ENCODE results near the gene TBC1D1. TPM values are rescaled to one million over a fixed set of nuclear protein-coding genes. Genes with fewer than 3 reads are reported as not detected.

Gene TBC1D1
- total and polyA plus RNA-seq, 2 of the 8 experiments (the other 6 are each of a cell fraction or from before 2014, with no cell fraction given): 96.9 to 162 TPM

DNA sequence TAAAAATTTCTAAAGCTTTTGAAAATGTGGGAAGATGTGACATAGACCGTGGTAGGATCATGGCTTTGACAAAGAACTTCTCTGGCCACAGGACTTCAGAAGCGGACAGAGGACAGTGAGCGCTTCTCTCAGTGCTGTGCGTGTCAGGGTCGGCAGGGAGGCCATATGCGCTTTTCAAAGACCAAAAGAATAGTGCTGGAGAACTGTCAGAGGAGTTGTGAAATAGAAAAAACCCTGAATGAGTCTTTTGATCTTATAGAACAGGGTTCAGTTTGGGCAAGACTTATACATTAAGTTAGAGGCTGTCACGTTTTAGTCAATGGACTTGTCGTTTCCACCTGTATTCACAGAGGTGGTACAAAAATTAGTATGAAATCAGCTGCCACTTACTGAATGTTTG is 146.7 kb downstream of the TBC1D1 start:
- Histone ChIP-seq H4K5ac (ENCODE audit: insufficient read length, low read depth, low read length) (no peak overlapping the region), H3K79me1 (ENCODE audit: low read depth, low read length) (no peaks in the 10 kb centered on the region), H3K9ac (replicated peaks in 1 of 4; ENCODE audit: extremely low read depth in 1 of 4, low read depth in 3 of 4, low read length in 3 of 4) (no peak overlapping the region), H2BK15ac (ENCODE audit: low read length) (no peak overlapping the region), H2BK120ac (replicated peaks; ENCODE audit: low read depth, low read length) (no peak overlapping the region), H4K8ac (ENCODE audit: extremely low read depth, insufficient read depth, low read length) (no peak overlapping the region), H3K9me3 (ENCODE audit: insufficient read depth in 2 of 2, low read depth in 1 of 2, low read length in 1 of 2) (no peaks in the 10 kb centered on the region), H3K23me2 (ENCODE audit: low read depth, low read length) (no peaks in the 10 kb centered on the region), H2AK5ac (ENCODE audit: low read depth, low read length) (no peak overlapping the region), H2AFZ (ENCODE audit: low read length) (no peak overlapping the region), H4K20me1 (replicated peaks in 1 of 2; ENCODE audit: control insufficient read depth in 1 of 2, insufficient read depth in 2 of 2, low read length in 2 of 2) (no peaks in the 10 kb centered on the region), H3K36me3 (ENCODE audit: control insufficient read depth in 2 of 4, insufficient read depth in 4 of 4, low read length in 3 of 4) (peaks cover 3 to 14% (median 9%) of the 10 kb centered on the region in 4 experiments; a peak in 7 of 8 replicates), H3K27ac (ENCODE audit: low read depth, low read length) (no peak overlapping the region), H3K4me2 (ENCODE audit: insufficient read depth in 1 of 2, low read depth in 2 of 2, low read length in 2 of 2) (no peak overlapping the region), H2BK12ac (ENCODE audit: low read depth, low read length) (no peak overlapping the region), H3K4me1 (replicated peaks in 1 of 4; ENCODE audit: control insufficient read depth in 3 of 4, insufficient read depth in 4 of 4, low read length in 3 of 4) (no peaks in the 10 kb centered on the region), H4K91ac (replicated peaks; ENCODE audit: insufficient read length, low read length) (no peak overlapping the region), H3K56ac (replicated peaks; ENCODE audit: insufficient read length, low read depth, low read length) (no peak overlapping the region), H3K4me3 (ENCODE audit: extremely low read depth in 1 of 4, insufficient read depth in 2 of 4, low read depth in 3 of 4, low read length in 4 of 4) (no peak overlapping the region), H3K4ac (replicated peaks; ENCODE audit: insufficient read length, low read depth, low read length) (no peak overlapping the region), H2BK20ac (ENCODE audit: low read length) (no peak overlapping the region), H3K18ac (ENCODE audit: extremely low read depth, low read length) (no peak overlapping the region), H2BK5ac (ENCODE audit: low read depth, low read length) (no peak overlapping the region), H3K14ac (ENCODE audit: insufficient read length) (no peak overlapping the region), H3K23ac (ENCODE audit: insufficient read length) (no peak overlapping the region), H3K27me3 (replicated peaks in 1 of 4; ENCODE audit: control insufficient read depth in 3 of 4, extremely low read depth in 1 of 4, insufficient read depth in 3 of 4, low read length in 3 of 4) (no peaks in the 10 kb centered on the region), H3K79me2 (ENCODE audit: control insufficient read depth in 1 of 2, insufficient read depth in 2 of 2, low read length in 2 of 2) (no peaks in the 10 kb centered on the region)
- FAIRE-seq (no peak), DNase-seq (ENCODE audit: low read depth in 1 of 2, low spot score in 2 of 2) (no peak)
- WGBS, 2 experiments (ENCODE audit: extremely low coverage in 1 of 2, insufficient coverage in 1 of 2, insufficient read length in 1 of 2, insufficient replicate concordance in 2 of 2, low coverage in 1 of 2, low lambda C conversion rate in 2 of 2, missing lambda C conversion rate in 1 of 2): 89% methylated on average over 8 of the region's 8 CpGs; no CpG with 5 or more reads in 1 of the 2 experiments
- TF ChIP-seq, protein P1, sequence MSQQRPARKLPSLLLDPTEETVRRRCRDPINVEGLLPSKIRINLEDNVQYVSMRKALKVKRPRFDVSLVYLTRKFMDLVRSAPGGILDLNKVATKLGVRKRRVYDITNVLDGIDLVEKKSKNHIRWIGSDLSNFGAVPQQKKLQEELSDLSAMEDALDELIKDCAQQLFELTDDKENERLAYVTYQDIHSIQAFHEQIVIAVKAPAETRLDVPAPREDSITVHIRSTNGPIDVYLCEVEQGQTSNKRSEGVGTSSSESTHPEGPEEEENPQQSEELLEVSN (IDR thresholded peaks at IDR 0.05): no peak
- TF ChIP-seq BCL11A (IDR thresholded peaks at IDR 0.05; ENCODE audit: low read depth in 2 of 2, low read length in 2 of 2): no peak
- TF ChIP-seq TEAD4 (IDR thresholded peaks at IDR 0.05; ENCODE audit: low read depth, low read length): no peak
- TF ChIP-seq HDAC6 (IDR thresholded peaks at IDR 0.05; ENCODE audit: low read depth, low read length): no peak
- TF ChIP-seq CBX5 (IDR thresholded peaks at IDR 0.05; ENCODE audit: low read depth, low read length): no peak
- no peak for TF ChIP-seq SIRT6 (IDR thresholded peaks at IDR 0.05; ENCODE audit: low read length)
- no peak for TF ChIP-seq GTF2F1 (IDR thresholded peaks at IDR 0.05; ENCODE audit: borderline replicate concordance, low read depth, low read length)
- TF ChIP-seq SIN3A (conservative IDR thresholded peaks at IDR 0.05 in 1 of 2, IDR thresholded peaks at IDR 0.05 in 1 of 2; ENCODE audit: low read depth in 1 of 2, low read length in 2 of 2): no peak
- TF ChIP-seq RFX5 (IDR thresholded peaks at IDR 0.05; ENCODE audit: borderline replicate concordance, low read depth, low read length): no peak
- no peak for TF ChIP-seq TCF12 (IDR thresholded peaks at IDR 0.05; ENCODE audit: low read depth, low read length)
- TF ChIP-seq KDM5A (IDR thresholded peaks at IDR 0.05; ENCODE audit: low read length): no peak
- POLR2A ChIA-PET (ENCODE audit: partially characterized antibody): no interaction called here
- CTCF ChIA-PET (ENCODE audit: partially characterized antibody): interaction anchor here (1.0 to 4.3 kb wide), 3 partner anchors 8 to 235 kb away, joined by 3 to 19 read pairs (median 4); no protein-coding TSS in a partner anchor
